Mesothelial cell of epicardium (in vitro differentiated cells): ENCODE measurements around the gene OR6A2. TPM values are rescaled to one million over a fixed set of nuclear protein-coding genes. Genes with fewer than 3 reads are reported as not detected.

ENCODE experiments used
- DNase-seq, 2 experiments: peaks; one replicate each; pipeline ENCODE4 v3.0.0; 2021; ENCODE audit warnings: low spot score in 2 of 2; ENCODE audit not compliant: unreplicated experiment in 2 of 2
- H3K27ac Mint-ChIP-seq: 2 replicates; pipeline ENCODE4 v1.8.0; 2021; ENCODE audit warnings: mixed read lengths
- H3K27me3 Mint-ChIP-seq: 2 replicates; pipeline ENCODE4 v1.8.0; 2021; ENCODE audit warnings: low read depth, mixed read lengths
- H3K36me3 Mint-ChIP-seq: 2 replicates; pipeline ENCODE4 v1.8.0; 2021; ENCODE audit warnings: mixed read lengths
- H3K4me1 Mint-ChIP-seq: 2 replicates; pipeline ENCODE4 v1.8.0; 2021; ENCODE audit warnings: mixed read lengths
- H3K4me3 Mint-ChIP-seq: 2 replicates; pipeline ENCODE4 v1.8.0; 2021; ENCODE audit warnings: mild to moderate bottlenecking, moderate library complexity, mixed read lengths
- H3K9me3 Mint-ChIP-seq: 2 replicates; pipeline ENCODE4 v1.8.0; 2021; ENCODE audit warnings: mixed read lengths
- CTCF ChIP-seq: fragments of 200-600 bp; sonication (generic); IDR thresholded peaks from one replicate; pipeline ENCODE4 v1.5.0; 2021; ENCODE audit warnings: antibody characterized with exemption; ENCODE audit not compliant: unreplicated experiment
- total RNA-seq: library from RNA; stranded (reverse); gene quantifications from 3 replicates; pipeline ENCODE4 v1.2.1, GENCODE V29; 2021

OR6A2 gene
- total RNA-seq, 1 donor from 2014 or later: 0.34 TPM

- DNase-seq: no peak
- Mint-ChIP-seq H3K27ac (no peak overlapping the region), H3K4me1 (no peaks in the 10 kb centered on the region), H3K27me3 (peaks cover 19% of the 10 kb centered on the region), H3K4me3 (no peak overlapping the region), H3K9me3 (no peaks in the 10 kb centered on the region), H3K36me3 (no peaks in the 10 kb centered on the region)
- no peak for TF ChIP-seq CTCF
These were observed 53.9 kb downstream of the OR6A2 start for GRCh38 chr11:6745465-6746015.

GRCh38 chr11:6745018-6745417, 54.5 kb downstream of the OR6A2 start:
- Mint-ChIP-seq H3K4me3 (no peak overlapping the region), H3K4me1 (no peaks in the 10 kb centered on the region), H3K9me3 (no peaks in the 10 kb centered on the region), H3K27ac (no peak overlapping the region), H3K27me3 (peaks cover 19% of the 10 kb centered on the region), H3K36me3 (no peaks in the 10 kb centered on the region)
- no peak for DNase-seq
- TF ChIP-seq CTCF: no peak

- DNase-seq: no peak
- Mint-ChIP-seq H3K4me3 (no peak overlapping the region), H3K36me3 (no peaks in the 10 kb centered on the region), H3K9me3 (no peaks in the 10 kb centered on the region), H3K27ac (no peak overlapping the region), H3K27me3 (peaks cover 12% of the 10 kb centered on the region), H3K4me1 (no peaks in the 10 kb centered on the region)
- TF ChIP-seq CTCF: no peak
These were observed 57.2 kb downstream of the OR6A2 start for GRCh38 chr11:6742260-6742659.

Other genes starting within 250 kb of the OR6A2 start
- 18.6 to 22.5 TPM (median 21.0 TPM) in 3 replicates for gene RRP8, start 196.1 kb downstream of the OR6A2 start, total RNA-seq
- 127 to 144 TPM (median 130 TPM) in 3 replicates for gene ILK, start 195.9 kb downstream of the OR6A2 start, total RNA-seq
- gene TAF10, start 187.5 kb downstream of the OR6A2 start, total RNA-seq: 112 to 119 TPM (median 115 TPM) in 3 replicates
- 45.8 to 50.1 TPM (median 46.0 TPM) in 3 replicates for gene TPP1, start 180.3 kb downstream of the OR6A2 start, total RNA-seq
- gene DCHS1, start 143.9 kb downstream of the OR6A2 start, total RNA-seq: 75.9 to 81.2 TPM (median 77.3 TPM) in 3 replicates
- 41.6 to 45.3 TPM (median 42.7 TPM) in 3 replicates for gene MRPL17, start 116.3 kb downstream of the OR6A2 start, total RNA-seq
- gene OR2AG2, start 27.7 kb downstream of the OR6A2 start, total RNA-seq: 0.11 to 0.29 TPM (median 0.27 TPM) in 3 replicates
- not detected in 3 replicates for gene OR2AG1, start 16.7 kb downstream of the OR6A2 start, total RNA-seq
- gene OR10A5, start 46.0 kb upstream of the OR6A2 start, total RNA-seq: not detected in 3 replicates
- gene OR10A2, start 63.4 kb upstream of the OR6A2 start, total RNA-seq: not detected in 3 replicates
- not detected in 3 replicates for gene OR10A4, start 76.9 kb upstream of the OR6A2 start, total RNA-seq
- gene OR2D2, start 92.8 kb upstream of the OR6A2 start, total RNA-seq: 0.40 to 0.85 TPM (median 0.41 TPM) in 3 replicates
- gene OR2D3, start 121.3 kb upstream of the OR6A2 start, total RNA-seq: not detected in 3 replicates
- 2.8 to 3.9 TPM (median 3.0 TPM) in 3 replicates for gene ZNF215, start 126.7 kb upstream of the OR6A2 start, total RNA-seq
- 6.2 to 7.4 TPM (median 6.5 TPM) in 3 replicates for gene ZNF214, start 220.7 kb upstream of the OR6A2 start, total RNA-seq
- 0.51 to 0.58 TPM (median 0.54 TPM) in 3 replicates for gene NLRP14, start 220.8 kb upstream of the OR6A2 start, total RNA-seq